ENCODE results near the gene ST6GAL1.

DNA sequence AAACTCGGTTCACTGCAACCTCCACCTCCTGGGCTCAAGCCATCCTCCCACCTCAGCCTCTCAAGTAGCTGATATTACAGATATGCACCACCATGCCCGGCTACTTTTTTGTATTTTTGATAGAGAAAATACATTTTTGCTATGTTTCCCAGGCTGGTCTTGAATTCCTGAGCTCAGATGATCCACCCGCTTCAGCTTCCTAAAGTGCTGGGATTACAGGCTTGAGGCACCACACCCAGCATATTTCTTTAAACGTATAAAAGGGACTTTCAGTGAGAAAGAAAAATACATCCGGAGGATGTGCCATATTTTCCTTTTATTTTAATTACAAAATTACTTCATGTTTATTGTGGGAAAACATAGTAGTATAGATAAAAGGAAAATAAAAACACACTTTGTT is 153.8 kb downstream of the ST6GAL1 start:
- TF ChIP-seq, protein P1, sequence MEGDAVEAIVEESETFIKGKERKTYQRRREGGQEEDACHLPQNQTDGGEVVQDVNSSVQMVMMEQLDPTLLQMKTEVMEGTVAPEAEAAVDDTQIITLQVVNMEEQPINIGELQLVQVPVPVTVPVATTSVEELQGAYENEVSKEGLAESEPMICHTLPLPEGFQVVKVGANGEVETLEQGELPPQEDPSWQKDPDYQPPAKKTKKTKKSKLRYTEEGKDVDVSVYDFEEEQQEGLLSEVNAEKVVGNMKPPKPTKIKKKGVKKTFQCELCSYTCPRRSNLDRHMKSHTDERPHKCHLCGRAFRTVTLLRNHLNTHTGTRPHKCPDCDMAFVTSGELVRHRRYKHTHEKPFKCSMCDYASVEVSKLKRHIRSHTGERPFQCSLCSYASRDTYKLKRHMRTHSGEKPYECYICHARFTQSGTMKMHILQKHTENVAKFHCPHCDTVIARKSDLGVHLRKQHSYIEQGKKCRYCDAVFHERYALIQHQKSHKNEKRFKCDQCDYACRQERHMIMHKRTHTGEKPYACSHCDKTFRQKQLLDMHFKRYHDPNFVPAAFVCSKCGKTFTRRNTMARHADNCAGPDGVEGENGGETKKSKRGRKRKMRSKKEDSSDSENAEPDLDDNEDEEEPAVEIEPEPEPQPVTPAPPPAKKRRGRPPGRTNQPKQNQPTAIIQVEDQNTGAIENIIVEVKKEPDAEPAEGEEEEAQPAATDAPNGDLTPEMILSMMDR (IDR thresholded peaks at IDR 0.05), result no peak
- no peak for TF ChIP-seq POLR2A (IDR thresholded peaks at IDR 0.05)

Measured in heart left ventricle (tissue), 13 donors.